ENCODE results near the gene ATP6V0A1.

DNA sequence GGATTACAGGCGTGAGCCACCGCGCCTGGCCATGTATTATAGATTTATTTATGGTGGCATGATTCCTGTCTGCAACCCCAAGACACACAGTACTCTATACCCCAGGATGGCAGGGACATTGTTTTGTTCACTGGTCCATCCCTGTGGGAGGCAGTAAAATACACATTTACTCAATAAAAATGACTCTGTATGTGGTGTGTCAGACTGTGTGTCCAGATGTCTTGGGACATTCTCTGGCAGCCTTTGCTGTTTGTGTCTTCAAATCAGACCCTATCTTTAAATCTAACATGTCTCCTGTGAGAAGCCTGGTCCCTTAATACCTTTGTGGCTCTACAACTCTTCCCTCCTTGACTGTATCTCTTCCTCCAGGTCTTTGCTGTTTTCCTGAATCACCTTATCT lies 101.6 kb downstream of the ATP6V0A1 start:
- TF ChIP-seq POLR2A (IDR thresholded peaks at IDR 0.05) = no peak
- TF ChIP-seq, protein P1, sequence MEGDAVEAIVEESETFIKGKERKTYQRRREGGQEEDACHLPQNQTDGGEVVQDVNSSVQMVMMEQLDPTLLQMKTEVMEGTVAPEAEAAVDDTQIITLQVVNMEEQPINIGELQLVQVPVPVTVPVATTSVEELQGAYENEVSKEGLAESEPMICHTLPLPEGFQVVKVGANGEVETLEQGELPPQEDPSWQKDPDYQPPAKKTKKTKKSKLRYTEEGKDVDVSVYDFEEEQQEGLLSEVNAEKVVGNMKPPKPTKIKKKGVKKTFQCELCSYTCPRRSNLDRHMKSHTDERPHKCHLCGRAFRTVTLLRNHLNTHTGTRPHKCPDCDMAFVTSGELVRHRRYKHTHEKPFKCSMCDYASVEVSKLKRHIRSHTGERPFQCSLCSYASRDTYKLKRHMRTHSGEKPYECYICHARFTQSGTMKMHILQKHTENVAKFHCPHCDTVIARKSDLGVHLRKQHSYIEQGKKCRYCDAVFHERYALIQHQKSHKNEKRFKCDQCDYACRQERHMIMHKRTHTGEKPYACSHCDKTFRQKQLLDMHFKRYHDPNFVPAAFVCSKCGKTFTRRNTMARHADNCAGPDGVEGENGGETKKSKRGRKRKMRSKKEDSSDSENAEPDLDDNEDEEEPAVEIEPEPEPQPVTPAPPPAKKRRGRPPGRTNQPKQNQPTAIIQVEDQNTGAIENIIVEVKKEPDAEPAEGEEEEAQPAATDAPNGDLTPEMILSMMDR (IDR thresholded peaks at IDR 0.05) = no peak
